SKM-1 (cell line): Measurements from ENCODE around the gene COA6.
"Not testable (repeated sequence)": the region's sequence is repeated elsewhere in the genome, so short reads cannot be mapped to it uniquely, and the experiment has no call there.

Source experiments
- DNase-seq: peaks from one replicate; lab custom pipeline; 2025; ENCODE audit not compliant: unreplicated experiment; lab: John Stamatoyannopoulos, UW

The COA6 gene

GRCh38 chr1:234369033-234369430 lies 4.2 kb upstream of the COA6 start:
- DNase-seq: no peak

GRCh38 chr1:234369784-234370183 lies 3.5 kb upstream of the COA6 start:
- DNase-seq: no peak

DNA sequence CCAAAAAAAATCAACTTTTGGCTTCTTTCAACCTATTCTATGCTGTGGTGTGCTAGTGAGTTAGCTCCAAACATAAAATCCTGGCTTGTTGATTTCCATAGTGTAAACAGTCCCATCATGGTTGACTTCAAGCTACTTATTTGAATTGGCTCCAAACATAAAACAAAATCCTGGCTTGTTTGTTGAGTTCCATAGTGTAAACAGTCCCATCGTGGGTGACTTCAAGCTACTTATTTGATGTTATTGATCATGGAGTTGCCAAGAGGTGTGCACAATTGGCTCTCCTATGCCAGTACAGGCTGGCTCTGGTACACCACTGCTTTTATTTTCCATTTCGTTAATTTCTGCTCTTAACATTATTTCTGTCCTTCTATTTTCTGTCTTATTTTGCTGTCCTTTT lies 1.8 kb upstream of the COA6 start:
- no peak for DNase-seq

DNA sequence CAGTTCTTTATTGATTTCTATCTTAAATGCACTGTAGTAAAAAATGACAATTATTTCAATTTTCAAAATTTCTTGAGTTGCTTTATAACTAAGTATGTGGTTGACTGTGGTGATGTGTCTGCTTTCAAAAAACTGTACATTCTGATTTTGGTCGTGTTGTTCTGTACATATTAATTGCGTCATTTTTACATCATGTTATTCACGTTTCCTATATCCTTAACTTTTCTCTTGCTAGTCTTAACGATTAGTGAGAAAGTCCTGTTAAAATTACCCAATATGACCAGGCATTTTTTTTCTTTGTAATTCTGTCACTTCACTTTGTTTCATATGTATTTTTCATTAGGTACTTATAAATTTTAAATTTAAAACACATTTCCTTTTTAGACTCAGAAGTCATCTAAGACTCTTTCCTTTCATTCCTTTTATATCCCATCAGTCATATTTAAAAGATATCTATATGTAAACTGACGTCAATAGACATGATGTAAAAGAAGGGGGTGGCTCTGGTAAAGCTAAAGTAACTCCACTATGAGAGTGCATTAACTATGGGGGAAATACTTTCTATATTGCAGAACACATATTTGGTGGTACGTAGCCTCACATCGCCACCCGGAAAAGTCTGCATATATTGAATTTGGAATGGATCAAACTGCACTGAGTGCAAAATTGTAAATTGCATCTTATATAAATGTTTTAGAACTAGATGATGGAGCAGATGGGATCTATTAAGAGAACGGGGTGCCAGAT lies 1.1 kb upstream of the COA6 start:
- DNase-seq: no peak

GRCh38 chr1:234373959-234374254 lies 651 bp downstream of the COA6 start:
- no peak for DNase-seq

GRCh38 chr1:234375672-234376071 lies 2.4 kb downstream of the COA6 start:
- DNase-seq: no peak

- not testable (repeated sequence) for DNase-seq
These were observed 6.4 kb downstream of the COA6 start for GRCh38 chr1:234379591-234380109.

DNA sequence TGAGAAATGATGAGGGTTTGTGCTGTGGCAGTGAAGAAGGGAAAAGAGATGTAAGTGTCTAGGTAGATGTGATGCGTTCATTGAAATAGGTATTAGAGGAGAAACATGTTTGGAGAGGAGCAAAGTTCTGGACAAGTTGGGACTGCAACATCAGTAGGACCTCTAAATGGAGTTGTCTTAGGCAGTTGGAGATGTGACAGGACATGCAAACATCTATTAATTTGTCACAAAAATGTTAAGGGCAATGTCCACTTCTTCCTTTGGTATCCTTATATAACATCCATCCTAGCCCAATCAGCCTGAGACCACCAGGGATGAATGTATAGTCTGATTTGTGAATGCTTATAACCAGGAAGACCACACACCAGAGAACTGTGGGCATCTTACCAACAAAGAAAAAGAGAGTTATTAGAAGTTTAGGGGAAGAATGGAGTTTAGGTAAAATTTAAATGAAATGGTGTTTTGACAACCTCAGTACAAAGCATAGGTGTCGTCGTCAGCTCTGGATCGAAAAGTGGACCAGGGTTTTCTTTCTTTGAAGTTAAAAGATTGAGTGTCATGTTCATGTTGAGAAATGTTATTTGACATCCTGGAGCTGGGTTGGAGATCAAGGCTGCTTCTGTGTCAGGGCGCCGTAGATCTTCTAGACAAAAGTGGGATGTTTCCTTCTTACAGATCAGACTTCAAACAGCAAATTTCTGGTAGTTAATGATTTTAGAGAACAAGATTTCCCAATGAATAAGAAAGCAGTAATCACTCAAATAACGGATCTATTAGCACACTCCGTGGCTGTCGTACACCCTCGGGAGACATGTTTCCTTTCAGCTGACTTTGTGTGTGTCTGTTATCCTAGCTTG lies 8.7 kb downstream of the COA6 start:
- no peak for DNase-seq

- DNase-seq: no peak
These were observed 12.9 kb downstream of the COA6 start for GRCh38 chr1:234386122-234386521.

DNA sequence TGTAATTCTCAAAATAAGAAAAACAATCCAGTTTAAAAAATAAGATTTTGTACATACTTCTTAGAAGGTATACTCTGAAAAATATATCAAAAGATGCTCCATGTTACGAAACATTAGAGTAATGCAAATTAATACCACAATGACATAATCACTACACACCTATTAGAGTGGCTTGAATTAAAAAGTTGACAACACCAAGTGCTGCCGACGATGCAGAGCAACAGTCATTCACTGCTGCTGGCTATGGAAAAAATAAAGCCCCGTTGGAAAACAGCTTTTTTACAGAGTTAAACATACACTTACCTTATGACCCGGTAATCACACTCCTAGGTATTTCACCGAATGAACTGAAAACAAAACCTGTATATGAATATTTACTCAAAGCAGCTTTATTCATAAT lies 14.8 kb downstream of the COA6 start:
- no peak for DNase-seq

GRCh38 chr1:234393190-234393589 lies 19.9 kb downstream of the COA6 start:
- no peak for DNase-seq

DNA sequence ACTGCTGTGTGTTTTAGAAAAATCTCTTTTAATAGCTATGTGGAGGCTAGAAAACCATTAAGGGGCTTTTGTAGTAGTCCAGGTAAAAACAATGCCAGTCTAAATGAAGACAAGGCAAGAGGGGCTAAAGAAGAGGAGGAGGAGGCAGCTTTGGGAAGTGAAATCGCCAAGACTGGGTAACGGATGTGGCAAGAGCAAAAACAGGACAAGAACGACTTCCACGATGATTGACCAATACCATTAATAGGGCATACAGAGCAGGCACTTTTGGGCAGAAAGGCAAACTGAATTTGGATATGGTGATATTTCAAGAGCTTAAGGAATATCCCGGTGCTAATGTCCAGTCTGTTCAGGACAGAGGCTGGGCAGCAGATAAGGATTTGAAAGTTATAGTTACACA lies 22.0 kb downstream of the COA6 start:
- DNase-seq: no peak

- DNase-seq: no peak
These were observed 22.8 kb downstream of the COA6 start for GRCh38 chr1:234396092-234396491.

DNA sequence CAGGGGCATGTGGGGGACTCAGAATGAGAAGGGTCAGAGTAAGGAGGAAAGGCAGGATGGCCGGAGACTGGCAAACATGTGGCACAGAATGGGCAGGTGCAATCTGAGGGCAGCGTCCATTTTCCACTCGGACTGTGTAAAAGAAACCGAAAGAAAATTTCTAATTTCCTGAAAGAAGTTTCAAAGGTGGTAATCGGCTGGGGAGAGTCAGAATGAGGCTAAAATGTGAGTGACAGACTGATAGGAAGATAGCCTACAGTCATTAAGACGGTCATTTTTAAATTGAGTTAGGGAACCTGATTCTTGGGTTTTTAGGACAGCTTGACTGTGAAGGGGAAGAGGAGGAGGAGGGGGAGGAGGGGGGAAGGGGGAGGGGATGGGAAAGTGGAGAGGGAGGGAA lies 23.6 kb downstream of the COA6 start:
- no peak for DNase-seq

- DNase-seq: no peak
These were observed 24.5 kb downstream of the COA6 start for GRCh38 chr1:234397732-234398131.

DNA sequence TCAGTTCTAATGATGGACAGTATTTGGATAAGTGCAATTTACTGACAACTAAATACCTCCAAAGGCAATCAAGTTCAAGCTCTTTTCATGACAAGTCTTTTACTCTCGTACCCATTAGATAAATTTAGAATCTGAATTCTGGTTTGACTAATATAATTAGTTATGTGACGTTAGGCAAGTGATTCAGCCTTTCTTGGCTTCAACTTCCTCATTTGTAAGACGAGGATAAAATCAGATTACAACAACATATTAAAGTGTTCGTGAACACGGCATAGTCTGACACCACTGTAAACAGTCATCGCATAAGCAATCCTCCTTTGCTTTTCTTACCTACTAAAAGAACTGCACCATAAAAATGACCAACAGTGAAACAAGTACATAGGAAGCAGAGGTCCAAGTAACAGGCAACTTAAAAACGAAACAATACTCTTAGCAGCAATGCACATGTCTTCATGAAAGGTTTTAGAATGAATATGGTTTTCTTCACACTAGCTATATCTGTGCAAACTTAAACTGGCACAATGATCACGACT lies 25.7 kb downstream of the COA6 start:
- no peak for DNase-seq

- not testable (repeated sequence) for DNase-seq
These were observed 26.3 kb downstream of the COA6 start for GRCh38 chr1:234399515-234399914.

DNA sequence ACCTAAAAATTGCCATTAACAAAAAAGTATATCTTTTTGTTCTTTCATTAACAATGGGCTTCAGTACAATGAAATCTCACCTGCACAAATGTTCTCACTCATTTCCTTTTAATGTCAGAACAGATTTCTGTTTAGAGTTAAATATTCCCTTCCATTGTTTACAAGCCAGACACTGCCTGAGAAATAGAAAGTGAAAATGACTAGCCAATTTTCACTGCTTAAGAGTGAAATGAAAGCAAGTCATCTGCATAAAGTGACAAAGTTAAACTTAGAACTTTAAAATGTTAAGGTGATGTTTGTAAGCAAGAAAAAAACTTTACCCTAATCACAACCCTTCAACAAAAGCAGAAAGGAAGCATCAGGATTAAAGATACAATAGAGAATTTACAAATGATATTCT lies 27.5 kb downstream of the COA6 start:
- no peak for DNase-seq

- no peak for DNase-seq
These were observed 28.4 kb downstream of the COA6 start for GRCh38 chr1:234401658-234402057.

DNA sequence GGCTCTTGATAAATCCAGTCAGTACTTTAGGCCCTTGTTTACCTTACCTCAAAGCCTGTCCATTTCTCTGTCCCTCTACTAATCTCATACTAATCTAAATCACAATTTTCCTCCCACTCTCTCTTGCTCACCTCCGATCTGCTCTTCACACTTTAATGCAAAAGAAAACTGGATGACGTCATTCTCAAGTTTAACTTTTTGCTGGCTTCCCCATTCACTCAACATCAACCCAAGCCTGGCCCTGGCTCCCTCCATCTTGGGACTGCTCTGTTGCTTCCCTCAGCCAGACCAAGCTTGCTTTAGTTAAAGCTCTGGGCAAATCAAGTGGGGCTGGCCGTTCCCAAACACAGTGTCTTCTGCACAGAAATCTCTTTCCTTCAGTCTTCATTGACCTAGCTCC lies 29.7 kb downstream of the COA6 start:
- DNase-seq: no peak

GRCh38 chr1:234405676-234406075 lies 32.4 kb downstream of the COA6 start:
- no peak for DNase-seq

DNA sequence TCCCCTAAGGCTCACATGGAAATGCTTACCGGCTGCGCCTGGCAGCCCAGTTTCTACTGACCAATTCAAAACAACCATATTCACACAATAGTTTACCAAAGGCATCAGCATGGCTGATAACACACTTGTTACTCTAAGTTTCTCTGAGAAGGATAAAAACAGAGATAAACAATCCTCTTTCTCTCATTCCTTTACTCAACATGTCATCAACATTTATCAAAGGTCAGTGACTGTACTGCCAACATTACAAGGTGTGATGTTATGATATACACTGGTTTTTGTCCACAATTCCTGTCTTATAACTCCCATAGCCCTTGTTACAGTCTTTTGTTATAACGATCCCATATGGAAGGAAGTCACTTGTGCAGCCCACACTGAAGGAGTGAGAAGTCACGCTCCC lies 33.6 kb downstream of the COA6 start:
- no peak for DNase-seq
